IPS DF 4.7 (cell line): ENCODE data around the gene ALPI.
"Not testable (repeated sequence)": the region's sequence is repeated elsewhere in the genome, so short reads cannot be mapped to it uniquely, and the experiment has no call there.

ENCODE experiments used
- DNase-seq: peaks from one replicate; pipeline ENCODE4 v3.0.0-alpha.2; 2013; ENCODE audit warnings: low spot score; ENCODE audit errors: extremely low read depth

The ALPI gene

GRCh38 chr2:232420463-232421188, 35.3 kb upstream of the ALPI start:
- DNase-seq = no peak

- DNase-seq = no peak
Measured at GRCh38 chr2:232421189-232421785, 34.7 kb upstream of the ALPI start.

GRCh38 chr2:232422051-232422450, 33.9 kb upstream of the ALPI start:
- DNase-seq = no peak

- DNase-seq = not testable (repeated sequence)
Measured at GRCh38 chr2:232422996-232423395, 33.0 kb upstream of the ALPI start.

GRCh38 chr2:232423407-232423806, 32.5 kb upstream of the ALPI start:
- not testable (repeated sequence) for DNase-seq

GRCh38 chr2:232431705-232432590, 24.0 kb upstream of the ALPI start:
- DNase-seq = no peak

- DNase-seq = no peak
Measured at GRCh38 chr2:232432598-232433184, 23.3 kb upstream of the ALPI start.

- not testable (repeated sequence) for DNase-seq
Measured at GRCh38 chr2:232433622-232434021, 22.3 kb upstream of the ALPI start.

GRCh38 chr2:232434091-232434490, 21.9 kb upstream of the ALPI start:
- DNase-seq = no peak

GRCh38 chr2:232434563-232435374, 21.2 kb upstream of the ALPI start:
- DNase-seq = no peak

- DNase-seq = no peak
Measured at GRCh38 chr2:232435375-232435648, 20.6 kb upstream of the ALPI start.

- DNase-seq = no peak
Measured at GRCh38 chr2:232435805-232436204, 20.1 kb upstream of the ALPI start.

GRCh38 chr2:232436381-232437194, 19.4 kb upstream of the ALPI start:
- no peak for DNase-seq

GRCh38 chr2:232437195-232437571, 18.8 kb upstream of the ALPI start:
- no peak for DNase-seq

GRCh38 chr2:232438091-232438490, 17.9 kb upstream of the ALPI start:
- DNase-seq = no peak

- DNase-seq = no peak
Measured at GRCh38 chr2:232438951-232439757, 16.8 kb upstream of the ALPI start.

GRCh38 chr2:232439758-232440135, 16.2 kb upstream of the ALPI start:
- no peak for DNase-seq

GRCh38 chr2:232440220-232441018, 15.5 kb upstream of the ALPI start:
- DNase-seq = not testable (repeated sequence)

- no peak for DNase-seq
Measured at GRCh38 chr2:232441147-232441651, 14.8 kb upstream of the ALPI start.
